Brain microvascular endothelial cell (primary cell): ENCODE measurements around the gene MARCHF7.

Source experiments
- DNase-seq: peaks from one replicate; pipeline ENCODE4 v3.0.0-alpha.2; 2020
- H3K27ac ChIP-seq: fragments of 250-450 bp; sonication (Bioruptor Pico); 2 replicates; pipeline ENCODE4 v1.5.1; 2020; ENCODE audit warnings: mild to moderate bottlenecking, moderate library complexity
- H3K27me3 ChIP-seq: fragments of 250-450 bp; sonication (Bioruptor Pico); replicated peaks from 2 replicates; pipeline ENCODE4 v1.5.1; 2020; ENCODE audit warnings: mild to moderate bottlenecking
- H3K36me3 ChIP-seq: fragments of 250-450 bp; sonication (Bioruptor Pico); replicated peaks from 2 replicates; pipeline ENCODE4 v1.5.1; 2020; ENCODE audit warnings: mild to moderate bottlenecking
- H3K4me3 ChIP-seq: 2 replicates; pipeline ENCODE4 v1.5.1; 2011; ENCODE audit warnings: low read depth, mild to moderate bottlenecking, control low read depth, low read length, moderate library complexity
- in situ Hi-C: cut with HindIII; loops from 2 replicates; pipeline ENCODE4 v1.10.0; 2017; ENCODE audit warnings: low sequenced_read_pairs, low pct_ligation_motif_present
- TF ChIP-seq, protein P1 (sequence below): IDR thresholded peaks from 2 replicates; pipeline ENCODE4 v1.5.1; 2011; ENCODE audit warnings: low read depth, mild to moderate bottlenecking, moderate library complexity, low read length, control low read depth, inconsistent platforms; ENCODE audit errors: missing control alignments

The MARCHF7 gene

GRCh38 chr2:159684796-159685195 lies 27.5 kb upstream of the MARCHF7 start:
- in situ Hi-C loops = no loop called here
- TF ChIP-seq, protein P1, sequence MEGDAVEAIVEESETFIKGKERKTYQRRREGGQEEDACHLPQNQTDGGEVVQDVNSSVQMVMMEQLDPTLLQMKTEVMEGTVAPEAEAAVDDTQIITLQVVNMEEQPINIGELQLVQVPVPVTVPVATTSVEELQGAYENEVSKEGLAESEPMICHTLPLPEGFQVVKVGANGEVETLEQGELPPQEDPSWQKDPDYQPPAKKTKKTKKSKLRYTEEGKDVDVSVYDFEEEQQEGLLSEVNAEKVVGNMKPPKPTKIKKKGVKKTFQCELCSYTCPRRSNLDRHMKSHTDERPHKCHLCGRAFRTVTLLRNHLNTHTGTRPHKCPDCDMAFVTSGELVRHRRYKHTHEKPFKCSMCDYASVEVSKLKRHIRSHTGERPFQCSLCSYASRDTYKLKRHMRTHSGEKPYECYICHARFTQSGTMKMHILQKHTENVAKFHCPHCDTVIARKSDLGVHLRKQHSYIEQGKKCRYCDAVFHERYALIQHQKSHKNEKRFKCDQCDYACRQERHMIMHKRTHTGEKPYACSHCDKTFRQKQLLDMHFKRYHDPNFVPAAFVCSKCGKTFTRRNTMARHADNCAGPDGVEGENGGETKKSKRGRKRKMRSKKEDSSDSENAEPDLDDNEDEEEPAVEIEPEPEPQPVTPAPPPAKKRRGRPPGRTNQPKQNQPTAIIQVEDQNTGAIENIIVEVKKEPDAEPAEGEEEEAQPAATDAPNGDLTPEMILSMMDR = no peak
- peak; percentile 60 for DNase-seq
- H3K36me3 ChIP-seq = no peaks in the 10 kb centered on the region
- no peaks in the 10 kb centered on the region for H3K27me3 ChIP-seq
- peak overlapping the region; percentile 13 for H3K27ac ChIP-seq
- H3K4me3 ChIP-seq = no peak overlapping the region

DNA sequence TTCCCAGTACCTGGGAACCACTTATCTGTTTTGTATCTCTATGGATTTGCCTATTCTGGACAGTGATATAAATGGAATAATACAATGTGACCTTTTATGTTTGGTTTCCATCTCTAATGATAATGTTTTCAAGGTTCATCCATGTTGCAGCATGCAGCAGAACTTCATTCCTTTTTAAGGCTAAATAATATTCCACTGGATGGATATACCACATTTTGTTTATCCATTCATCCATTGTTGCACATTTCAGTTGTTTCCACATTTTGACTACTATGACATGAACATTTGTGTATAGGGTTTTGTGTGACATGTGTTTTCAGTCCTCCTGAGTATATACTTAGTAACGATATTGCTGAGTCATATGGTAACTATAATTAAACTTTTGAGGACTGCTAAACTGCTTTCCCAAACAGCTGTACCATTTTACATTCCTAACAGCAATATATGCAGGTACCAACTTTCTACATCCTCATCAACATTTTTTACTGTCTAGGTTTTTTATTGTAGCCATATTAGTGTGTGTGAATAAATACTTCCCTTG lies 17.7 kb upstream of the MARCHF7 start:
- no peak overlapping the region for H3K4me3 ChIP-seq
- TF ChIP-seq, protein P1 = no peak
- no peak for DNase-seq
- in situ Hi-C loops = no loop called here
- H3K27ac ChIP-seq = no peak overlapping the region
- H3K36me3 ChIP-seq = no peaks in the 10 kb centered on the region
- H3K27me3 ChIP-seq = no peaks in the 10 kb centered on the region

GRCh38 chr2:159695795-159696448 lies 16.4 kb upstream of the MARCHF7 start:
- TF ChIP-seq, protein P1 = no peak
- no peak for DNase-seq
- H3K36me3 ChIP-seq = no peaks in the 10 kb centered on the region
- H3K27ac ChIP-seq = no peak overlapping the region
- H3K27me3 ChIP-seq = no peaks in the 10 kb centered on the region
- H3K4me3 ChIP-seq = no peak overlapping the region
- in situ Hi-C loops = no loop called here

GRCh38 chr2:159703491-159703890 lies 8.8 kb upstream of the MARCHF7 start:
- Histone ChIP-seq H3K27ac (no peak overlapping the region), H3K4me3 (no peak overlapping the region), H3K36me3 (no peaks in the 10 kb centered on the region), H3K27me3 (no peaks in the 10 kb centered on the region)
- no peak for DNase-seq
- in situ Hi-C loops = no loop called here
- TF ChIP-seq, protein P1 = no peak

- in situ Hi-C loops = no loop called here
- TF ChIP-seq, protein P1 = no peak
These were observed 5.8 kb upstream of the MARCHF7 start for GRCh38 chr2:159706385-159706980.

More at GRCh38 chr2:159706385-159706980, 5.8 kb upstream of the MARCHF7 start:
- no peaks in the 10 kb centered on the region for H3K27me3 ChIP-seq
- H3K4me3 ChIP-seq = no peak overlapping the region
- no peak for DNase-seq
- H3K36me3 ChIP-seq = no peaks in the 10 kb centered on the region
- H3K27ac ChIP-seq = no peak overlapping the region
